ENCODE results near the gene ANO9.

The ANO9 gene

DNA sequence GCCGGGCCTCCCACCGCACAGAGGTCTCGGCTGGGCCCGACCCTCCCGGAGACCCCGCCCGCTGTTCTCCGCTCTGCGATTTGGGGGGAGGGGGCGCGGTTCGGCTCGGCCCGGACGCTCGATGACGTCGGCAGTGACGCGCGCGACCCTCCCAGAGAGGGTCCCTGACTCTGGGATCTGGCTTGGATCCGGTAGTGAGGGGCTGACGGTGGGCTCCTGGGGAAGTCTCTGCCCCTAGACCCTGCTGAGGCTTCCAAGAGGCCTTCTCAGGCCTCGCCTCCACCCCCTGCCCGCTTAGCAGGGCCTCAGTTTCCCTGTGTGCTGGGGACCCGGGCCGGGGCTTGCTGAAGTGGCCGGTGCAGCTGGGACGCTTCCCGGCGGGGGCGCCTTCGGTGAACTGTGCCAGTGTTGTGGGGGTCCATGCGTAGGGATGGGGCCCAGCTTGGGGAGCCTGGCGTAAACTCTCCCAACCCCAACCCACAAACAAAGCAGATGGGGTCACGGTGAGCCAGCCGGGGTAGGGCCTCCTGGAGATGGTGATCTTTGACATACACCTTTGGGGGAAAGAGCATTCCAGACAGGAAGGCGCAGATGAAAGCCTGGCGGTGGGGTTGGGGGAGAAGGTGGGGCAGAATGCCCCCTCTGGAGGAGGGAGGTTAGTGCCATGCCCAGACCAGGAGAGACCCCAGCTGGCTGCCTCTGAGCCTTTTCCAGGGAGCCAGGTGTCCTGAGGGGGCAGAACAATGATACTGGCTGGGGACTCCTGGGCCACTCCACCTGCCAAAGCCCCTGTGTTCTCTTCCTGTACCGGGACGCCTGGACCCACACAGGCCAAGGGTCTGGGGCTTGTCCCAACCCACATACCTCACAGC lies 71.5 kb downstream of the ANO9 start:
- DNase-seq (ENCODE audit: low read depth in 2 of 2) = no peak

GRCh38 chr11:369336-370018 lies 72.3 kb downstream of the ANO9 start, which contains the start of gene B4GALNT4:
B4GALNT4 (plus strand) TSS chr11:369499; CDS start chr11:369804, 305 bp downstream.
- peak in 1 of 2 donors; percentile 16 for DNase-seq (ENCODE audit: low read depth in 2 of 2)

- DNase-seq (ENCODE audit: low read depth in 2 of 2) = no peak
These were observed 73.1 kb downstream of the ANO9 start for GRCh38 chr11:368414-369335.

- no peak for DNase-seq (ENCODE audit: low read depth in 2 of 2)
These were observed 73.8 kb downstream of the ANO9 start for GRCh38 chr11:367956-368413.
